ENCODE measurements around the gene FITM2.

Gene FITM2, protein sequence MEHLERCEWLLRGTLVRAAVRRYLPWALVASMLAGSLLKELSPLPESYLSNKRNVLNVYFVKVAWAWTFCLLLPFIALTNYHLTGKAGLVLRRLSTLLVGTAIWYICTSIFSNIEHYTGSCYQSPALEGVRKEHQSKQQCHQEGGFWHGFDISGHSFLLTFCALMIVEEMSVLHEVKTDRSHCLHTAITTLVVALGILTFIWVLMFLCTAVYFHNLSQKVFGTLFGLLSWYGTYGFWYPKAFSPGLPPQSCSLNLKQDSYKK

DNA sequence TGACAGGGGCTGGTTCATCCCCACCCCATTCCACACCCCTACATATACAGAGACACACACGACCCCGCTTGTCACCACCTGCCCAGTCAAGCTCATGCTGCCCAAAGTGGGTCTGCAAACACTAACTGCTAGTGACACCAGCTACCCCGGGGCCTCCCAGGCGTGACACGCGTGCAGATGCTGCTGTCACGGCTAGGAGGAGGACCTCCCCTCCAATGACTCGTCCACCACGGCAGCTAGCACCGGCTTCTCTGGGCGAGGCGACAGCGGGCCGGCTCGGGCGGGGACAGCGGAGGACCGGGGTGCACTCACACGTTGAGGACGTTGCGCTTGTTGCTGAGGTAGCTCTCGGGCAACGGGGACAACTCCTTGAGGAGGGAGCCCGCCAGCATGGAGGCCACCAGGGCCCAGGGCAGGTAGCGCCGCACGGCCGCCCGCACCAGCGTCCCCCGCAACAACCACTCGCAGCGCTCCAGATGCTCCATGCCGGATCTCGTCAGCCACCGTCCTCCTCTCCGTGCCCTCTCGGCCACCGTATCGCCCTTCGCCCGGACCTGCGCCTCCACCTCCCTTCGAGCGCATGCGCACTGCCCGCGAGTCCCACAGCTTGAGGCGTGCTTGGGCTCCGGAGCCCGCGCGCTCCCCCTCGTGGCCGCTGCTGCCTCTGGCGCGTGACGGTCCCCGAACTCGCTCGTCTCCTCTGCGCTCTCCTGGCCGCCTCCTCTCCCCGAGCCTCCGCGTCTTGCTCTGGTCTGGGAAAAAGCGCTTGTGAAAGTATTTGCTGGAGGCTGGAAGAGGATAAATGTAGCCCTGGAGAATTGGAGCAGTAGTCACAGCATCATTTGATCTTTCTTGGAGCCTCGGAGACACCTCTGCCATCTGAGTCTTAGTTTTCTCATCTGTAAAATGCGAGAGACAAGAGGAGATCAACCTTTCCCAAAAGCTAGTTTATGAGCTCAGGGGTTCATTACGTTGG lies at the start of gene FITM2:
Gene FITM2 (minus strand): TSS at position 539 of the 976 bp plus-strand sequence. CDS start 54 bp downstream, at position 485.
- peak within 1 kb of the TSS; percentile 93 for H3K4me3 ChIP-seq (ENCODE audit: low read depth, low read length)
- TF ChIP-seq, protein P1, sequence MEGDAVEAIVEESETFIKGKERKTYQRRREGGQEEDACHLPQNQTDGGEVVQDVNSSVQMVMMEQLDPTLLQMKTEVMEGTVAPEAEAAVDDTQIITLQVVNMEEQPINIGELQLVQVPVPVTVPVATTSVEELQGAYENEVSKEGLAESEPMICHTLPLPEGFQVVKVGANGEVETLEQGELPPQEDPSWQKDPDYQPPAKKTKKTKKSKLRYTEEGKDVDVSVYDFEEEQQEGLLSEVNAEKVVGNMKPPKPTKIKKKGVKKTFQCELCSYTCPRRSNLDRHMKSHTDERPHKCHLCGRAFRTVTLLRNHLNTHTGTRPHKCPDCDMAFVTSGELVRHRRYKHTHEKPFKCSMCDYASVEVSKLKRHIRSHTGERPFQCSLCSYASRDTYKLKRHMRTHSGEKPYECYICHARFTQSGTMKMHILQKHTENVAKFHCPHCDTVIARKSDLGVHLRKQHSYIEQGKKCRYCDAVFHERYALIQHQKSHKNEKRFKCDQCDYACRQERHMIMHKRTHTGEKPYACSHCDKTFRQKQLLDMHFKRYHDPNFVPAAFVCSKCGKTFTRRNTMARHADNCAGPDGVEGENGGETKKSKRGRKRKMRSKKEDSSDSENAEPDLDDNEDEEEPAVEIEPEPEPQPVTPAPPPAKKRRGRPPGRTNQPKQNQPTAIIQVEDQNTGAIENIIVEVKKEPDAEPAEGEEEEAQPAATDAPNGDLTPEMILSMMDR (IDR thresholded peaks at IDR 0.05; ENCODE audit: low read depth, low read length, missing control alignments), result peak; percentile 94
- DNase-seq (ENCODE audit: low read depth), result peak; percentile 91
- in situ Hi-C loops (cut with HindIII; ENCODE audit: low sequenced_read_pairs), result no loop called here

DNA sequence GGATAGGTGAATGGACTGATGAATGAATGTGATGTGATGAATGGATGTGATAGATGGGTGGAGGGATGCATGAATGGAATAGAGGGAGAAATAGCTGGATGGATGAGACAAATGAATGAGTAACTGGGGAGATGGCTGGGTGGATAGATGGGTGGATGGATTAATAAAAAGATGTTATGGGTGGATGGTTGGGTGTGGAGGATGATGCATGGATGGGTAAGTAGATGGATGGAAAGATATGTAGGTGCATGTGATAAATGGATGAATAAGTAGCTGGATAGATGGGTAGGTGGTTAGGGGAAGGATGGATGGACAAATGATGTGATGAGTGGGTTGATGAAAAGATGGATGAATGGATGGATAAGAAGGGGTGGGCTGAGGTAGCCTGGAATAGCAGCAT lies 49.2 kb upstream of the FITM2 start:
- in situ Hi-C loops (cut with HindIII; ENCODE audit: low sequenced_read_pairs), result no loop called here
- no peak overlapping the region for H3K4me3 ChIP-seq (ENCODE audit: low read depth, low read length)
- DNase-seq (ENCODE audit: low read depth), result no peak
- TF ChIP-seq, protein P1 (IDR thresholded peaks at IDR 0.05; ENCODE audit: low read depth, low read length, missing control alignments), result no peak

DNA sequence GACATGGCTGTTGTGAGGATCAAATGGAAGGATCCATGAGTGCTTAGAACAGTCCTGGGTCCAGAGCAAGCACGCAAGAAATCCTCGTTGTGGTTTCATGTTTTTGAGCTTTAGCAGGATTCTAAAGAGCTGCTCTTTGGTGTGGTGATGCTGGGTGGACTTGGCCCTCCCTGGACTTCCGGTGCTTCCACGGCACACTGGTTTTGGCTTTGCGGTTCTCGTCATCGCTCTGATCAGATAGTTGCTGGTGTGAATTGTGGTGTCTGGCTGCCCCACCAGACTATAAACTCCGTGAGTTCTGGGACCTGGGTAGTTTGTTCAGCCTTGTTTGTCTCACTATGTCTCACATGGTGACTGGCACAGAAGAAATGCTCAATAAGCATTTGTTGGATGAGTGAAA lies 47.8 kb upstream of the FITM2 start:
- TF ChIP-seq, protein P1 (IDR thresholded peaks at IDR 0.05; ENCODE audit: low read depth, low read length, missing control alignments), result no peak
- in situ Hi-C loops (cut with HindIII; ENCODE audit: low sequenced_read_pairs), result no loop called here
- H3K4me3 ChIP-seq (ENCODE audit: low read depth, low read length), result no peak overlapping the region
- no peak for DNase-seq (ENCODE audit: low read depth)

DNA sequence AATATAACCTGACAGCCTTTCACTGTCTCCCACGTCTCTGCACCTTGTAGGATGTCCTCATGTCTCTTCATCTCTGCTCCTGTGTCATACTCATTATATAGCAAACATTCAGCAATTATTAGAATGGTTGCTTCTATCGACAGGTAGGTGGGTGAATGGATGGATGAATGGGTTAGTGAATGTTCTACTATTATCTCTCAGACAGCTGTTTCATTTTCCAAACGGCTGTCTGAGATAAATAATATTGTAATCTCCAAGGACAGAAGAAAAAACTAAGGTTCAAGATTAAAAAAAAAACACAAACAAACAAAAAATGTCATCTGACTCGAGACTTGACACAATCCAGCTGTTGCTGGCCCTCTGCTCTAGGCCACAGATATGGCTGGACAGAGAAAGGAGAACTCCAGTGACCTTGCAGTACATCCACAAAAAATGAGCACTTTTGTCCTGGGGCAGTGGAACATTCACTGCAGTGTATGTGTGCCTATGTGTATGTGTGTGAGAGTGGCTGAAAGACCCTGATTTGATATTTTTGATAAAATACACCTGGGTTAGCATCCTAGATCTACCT lies 46.6 kb upstream of the FITM2 start:
- TF ChIP-seq, protein P1 (IDR thresholded peaks at IDR 0.05; ENCODE audit: low read depth, low read length, missing control alignments), result no peak
- in situ Hi-C loops (cut with HindIII; ENCODE audit: low sequenced_read_pairs), result no loop called here
- DNase-seq (ENCODE audit: low read depth), result no peak
- H3K4me3 ChIP-seq (ENCODE audit: low read depth, low read length), result no peak overlapping the region

DNA sequence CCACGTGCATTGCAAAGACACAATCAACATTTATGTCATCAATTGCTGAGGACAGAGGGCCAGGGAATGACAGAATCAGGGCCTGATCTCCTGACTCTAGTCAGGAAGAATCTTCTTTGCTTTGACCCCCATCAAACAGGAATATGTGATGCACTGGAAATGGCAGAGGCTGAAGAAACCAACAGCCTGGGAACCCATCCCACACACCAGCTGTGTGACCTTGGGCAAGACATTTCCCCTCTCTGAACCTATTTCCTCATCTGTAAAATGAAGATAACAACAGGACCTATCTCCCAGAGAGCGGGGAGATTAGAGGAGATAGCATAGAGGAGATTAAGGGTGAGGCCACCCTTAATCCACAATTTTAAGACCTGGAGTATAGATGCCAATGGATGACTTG lies 46.0 kb upstream of the FITM2 start:
- TF ChIP-seq, protein P1 (IDR thresholded peaks at IDR 0.05; ENCODE audit: low read depth, low read length, missing control alignments), result no peak
- DNase-seq (ENCODE audit: low read depth), result no peak
- in situ Hi-C loops (cut with HindIII; ENCODE audit: low sequenced_read_pairs), result no loop called here
- H3K4me3 ChIP-seq (ENCODE audit: low read depth, low read length), result no peak overlapping the region

DNA sequence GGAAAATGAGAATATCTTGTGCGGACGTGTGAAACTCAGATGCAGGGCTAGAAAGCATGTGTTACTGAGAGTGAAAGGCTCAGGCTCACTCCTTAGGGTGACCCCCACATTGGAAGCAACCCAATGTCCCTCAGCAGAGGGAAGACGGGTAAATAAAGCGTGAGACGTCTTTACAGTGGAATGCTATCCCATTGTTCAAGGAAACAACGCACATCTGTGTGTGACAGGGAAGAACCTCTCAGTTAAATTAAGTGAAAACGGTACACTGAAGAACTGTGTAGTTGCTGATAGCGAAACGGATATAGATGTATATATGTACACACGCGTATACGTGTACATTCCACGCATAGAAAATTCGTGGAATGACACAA lies 45.3 kb upstream of the FITM2 start:
- in situ Hi-C loops (cut with HindIII; ENCODE audit: low sequenced_read_pairs), result no loop called here
- no peak overlapping the region for H3K4me3 ChIP-seq (ENCODE audit: low read depth, low read length)
- DNase-seq (ENCODE audit: low read depth), result no peak
- TF ChIP-seq, protein P1 (IDR thresholded peaks at IDR 0.05; ENCODE audit: low read depth, low read length, missing control alignments), result no peak

Data from astrocyte of the cerebellum (primary cell).